Measurements from ENCODE around the gene CYP2R1. TPM values are rescaled to one million over a fixed set of nuclear protein-coding genes. Genes with fewer than 3 reads are reported as not detected.

The CYP2R1 gene
- total and polyA plus RNA-seq, 2 donors from 2014 or later, result 11.6 to 18.5 TPM

GRCh38 chr11:14924318-14924717 lies 32.3 kb upstream of the CYP2R1 start:
- Histone ChIP-seq H3K9me3 (ENCODE audit: control insufficient read depth in 2 of 3, insufficient read depth in 1 of 3, low read length in 3 of 3) (no peaks in the 10 kb centered on the region), H3K27ac (ENCODE audit: low read depth in 2 of 2, low read length in 2 of 2) (no peak overlapping the region), H3K27me3 (ENCODE audit: control insufficient read depth, insufficient read depth, low read length) (no peaks in the 10 kb centered on the region), H3K4me3 (ENCODE audit: low read length in 3 of 3) (no peak overlapping the region), H3K9ac (ENCODE audit: low read length in 3 of 3) (no peak overlapping the region), H3K36me3 (ENCODE audit: control insufficient read depth in 2 of 3, insufficient read depth in 3 of 3, low read length in 3 of 3) (no peaks in the 10 kb centered on the region), H3K4me1 (ENCODE audit: control insufficient read depth in 2 of 3, insufficient read depth in 2 of 3, low read depth in 1 of 3, low read length in 3 of 3) (no peaks in the 10 kb centered on the region)
- FAIRE-seq (no peak), DNase-seq (no peak)
- TF ChIP-seq CTCF (IDR thresholded peaks at IDR 0.05; ENCODE audit: borderline replicate concordance, extremely low read depth, insufficient read depth), result no peak
- intact Hi-C loops (cut with DNase I), result no loop called here

DNA sequence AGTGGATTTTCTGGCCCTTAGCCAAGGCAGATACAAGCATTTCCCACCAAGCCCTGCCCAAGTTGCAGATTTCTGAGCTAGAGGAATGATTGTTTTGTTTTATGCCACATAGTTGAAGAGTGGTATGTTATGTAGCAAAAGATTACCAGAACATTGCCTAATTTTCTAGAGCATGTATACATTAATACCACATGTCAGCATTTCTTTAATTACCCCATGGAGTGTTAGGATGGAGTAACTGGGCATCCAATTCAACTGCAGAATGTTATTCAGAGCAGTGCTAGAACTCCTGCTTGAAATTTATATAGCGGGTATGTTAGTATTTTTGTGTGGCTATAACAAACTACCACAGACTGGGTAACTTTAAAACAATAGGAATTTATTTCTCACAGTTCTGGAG lies 24.4 kb upstream of the CYP2R1 start:
- H3K36me3 ChIP-seq (ENCODE audit: control insufficient read depth in 2 of 3, insufficient read depth in 3 of 3, low read length in 3 of 3), result no peaks in the 10 kb centered on the region
- no peak overlapping the region for H3K27ac ChIP-seq (ENCODE audit: low read depth in 2 of 2, low read length in 2 of 2)
- no peak overlapping the region for H3K4me3 ChIP-seq (ENCODE audit: low read length in 3 of 3)
- H3K9ac ChIP-seq (ENCODE audit: low read length in 3 of 3), result no peak overlapping the region
- H3K9me3 ChIP-seq (ENCODE audit: control insufficient read depth in 2 of 3, insufficient read depth in 1 of 3, low read length in 3 of 3), result no peaks in the 10 kb centered on the region
- H3K4me1 ChIP-seq (ENCODE audit: control insufficient read depth in 2 of 3, insufficient read depth in 2 of 3, low read depth in 1 of 3, low read length in 3 of 3), result no peaks in the 10 kb centered on the region
- intact Hi-C loops (cut with DNase I), result no loop called here
- no peak for TF ChIP-seq CTCF (IDR thresholded peaks at IDR 0.05; ENCODE audit: borderline replicate concordance, extremely low read depth, insufficient read depth)
- no peaks in the 10 kb centered on the region for H3K27me3 ChIP-seq (ENCODE audit: control insufficient read depth, insufficient read depth, low read length)
- FAIRE-seq, result no peak
- no peak for DNase-seq

- no peak overlapping the region for H3K27ac ChIP-seq (ENCODE audit: low read depth in 2 of 2, low read length in 2 of 2)
- no peaks in the 10 kb centered on the region for H3K27me3 ChIP-seq (ENCODE audit: control insufficient read depth, insufficient read depth, low read length)
- no peak for FAIRE-seq
- H3K9me3 ChIP-seq (ENCODE audit: control insufficient read depth in 2 of 3, insufficient read depth in 1 of 3, low read length in 3 of 3), result no peaks in the 10 kb centered on the region
- H3K9ac ChIP-seq (ENCODE audit: low read length in 3 of 3), result no peak overlapping the region
- H3K4me3 ChIP-seq (ENCODE audit: low read length in 3 of 3), result no peak overlapping the region
- H3K4me1 ChIP-seq (ENCODE audit: control insufficient read depth in 2 of 3, insufficient read depth in 2 of 3, low read depth in 1 of 3, low read length in 3 of 3), result no peaks in the 10 kb centered on the region
- intact Hi-C loops (cut with DNase I), result no loop called here
- no peak for DNase-seq
- TF ChIP-seq CTCF (IDR thresholded peaks at IDR 0.05; ENCODE audit: borderline replicate concordance, extremely low read depth, insufficient read depth), result no peak
- H3K36me3 ChIP-seq (ENCODE audit: control insufficient read depth in 2 of 3, insufficient read depth in 3 of 3, low read length in 3 of 3), result no peaks in the 10 kb centered on the region
These were observed 22.5 kb upstream of the CYP2R1 start for GRCh38 chr11:14914536-14914935.
